M059J (cell line): ENCODE measurements around the gene DACT2. TPM values are rescaled to one million over a fixed set of nuclear protein-coding genes. Genes with fewer than 3 reads are reported as not detected.
"Not testable (repeated sequence)": the region's sequence is repeated elsewhere in the genome, so short reads cannot be mapped to it uniquely, and the experiment has no call there.

Source experiments
- DNase-seq: peaks from one replicate; pipeline ENCODE4 v3.0.0-alpha.2; 2012; ENCODE audit warnings: low read depth
- total RNA-seq: library from RNA; depleted of rRNA; stranded (reverse); fragments of >200 nt; shearing (Covaris generic); gene quantifications from 2 replicates; pipeline ENCODE4 v1.2.3, GENCODE V29; 2014

The DACT2 gene
- total RNA-seq, 1 experiment from 2014 or later = not detected

DNA sequence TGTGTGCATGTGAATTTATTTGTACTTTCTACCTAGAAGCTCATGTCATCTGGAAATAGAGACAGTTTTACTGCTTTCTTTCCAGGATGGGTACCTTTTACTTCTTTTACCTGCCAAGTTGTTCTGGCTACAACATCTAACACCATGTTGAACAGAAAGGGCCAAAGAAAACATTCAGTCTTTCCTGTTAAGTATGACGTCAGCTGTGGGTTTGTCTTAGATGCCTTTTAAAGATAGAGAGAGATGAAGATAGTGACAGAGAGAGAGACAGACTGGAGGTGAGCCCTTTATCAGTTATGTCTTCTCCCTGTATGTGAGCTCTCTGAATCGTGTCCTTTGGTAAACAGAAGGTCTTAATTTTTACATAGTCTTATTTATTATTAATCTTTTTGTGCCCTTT is 3.4 kb upstream of the DACT2 start:
- DNase-seq = peak; percentile 5

DNA sequence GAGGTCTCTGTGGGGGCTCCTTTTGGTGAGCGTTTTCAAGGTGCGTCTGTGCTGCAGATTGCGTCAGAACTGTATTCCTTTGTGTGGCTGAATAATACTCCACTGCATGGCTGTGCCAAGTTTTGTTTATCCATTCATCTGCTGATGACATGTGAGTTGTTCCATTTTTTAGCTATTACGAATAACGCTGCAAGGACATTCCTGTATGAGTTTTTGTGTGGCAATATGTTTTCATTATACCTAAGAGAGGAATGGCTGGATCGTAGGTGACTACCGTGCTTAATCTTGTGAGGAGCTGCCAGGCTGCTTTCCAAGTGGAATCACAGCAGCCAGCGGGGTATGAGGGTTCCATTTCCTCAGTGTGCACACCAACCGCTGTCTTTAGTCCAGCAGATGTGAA is 1.1 kb upstream of the DACT2 start:
- DNase-seq = peak; percentile 6

DNA sequence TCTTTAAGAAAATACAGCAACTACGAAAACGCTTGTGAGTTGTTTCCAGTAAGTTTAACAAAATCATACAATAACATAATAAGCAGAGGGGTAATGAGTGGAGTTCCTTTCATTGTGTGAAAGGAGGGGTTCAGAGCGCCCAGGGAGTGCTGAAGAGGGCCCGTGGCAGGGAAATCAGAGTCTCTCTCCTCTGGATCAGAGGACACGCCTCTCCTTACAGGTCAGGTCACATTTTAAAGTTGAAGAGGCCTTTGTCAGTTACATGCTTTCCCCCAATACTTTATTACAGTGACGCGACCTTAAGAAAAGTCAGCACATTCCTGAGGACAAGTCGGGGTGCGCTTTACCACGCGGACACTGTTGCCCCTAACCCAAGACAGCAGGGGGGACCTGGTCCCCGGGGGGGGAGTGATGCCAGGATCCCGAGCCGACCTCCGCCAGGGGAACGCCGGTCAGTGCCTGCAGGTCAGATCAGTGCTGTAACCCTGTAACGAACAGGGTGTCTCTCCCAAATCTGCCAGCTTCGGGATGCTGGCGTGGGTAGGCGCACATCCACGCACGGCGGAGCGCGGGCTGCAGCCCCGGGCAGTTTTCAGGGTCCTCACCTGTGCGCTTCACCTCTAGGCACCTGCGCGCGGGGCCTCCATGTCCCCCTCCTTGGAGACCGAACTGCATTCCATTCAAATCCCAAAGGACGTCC is 848 bp downstream of the DACT2 start:
- no peak for DNase-seq

- DNase-seq = no peak
These were observed 1.5 kb downstream of the DACT2 start for GRCh38 chr6:168318090-168318489.

- DNase-seq = no peak
These were observed 4.0 kb downstream of the DACT2 start for GRCh38 chr6:168315596-168315995.

DNA sequence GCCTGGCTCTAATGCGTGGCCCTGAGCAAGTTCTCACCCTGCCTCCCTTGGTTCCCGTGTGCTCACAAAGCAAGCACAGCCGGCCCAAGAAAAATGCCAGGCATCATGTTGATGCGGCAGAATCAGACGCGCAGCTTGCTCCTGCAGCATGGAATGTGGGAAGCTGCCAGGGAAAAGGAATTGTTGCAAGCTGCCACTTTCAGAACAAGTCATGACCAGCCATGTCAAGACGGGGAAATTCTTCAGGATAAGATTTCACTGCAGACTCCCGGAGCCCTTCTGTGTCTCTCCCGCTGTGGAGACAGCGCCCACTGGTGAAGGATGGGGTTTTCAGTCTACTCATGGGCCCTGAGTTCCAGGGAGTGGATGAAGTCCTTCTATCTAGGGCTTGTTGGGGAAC is 4.6 kb downstream of the DACT2 start:
- DNase-seq = peak; percentile 3

- DNase-seq = no peak
These were observed 5.6 kb downstream of the DACT2 start for GRCh38 chr6:168314021-168314420.

DNA sequence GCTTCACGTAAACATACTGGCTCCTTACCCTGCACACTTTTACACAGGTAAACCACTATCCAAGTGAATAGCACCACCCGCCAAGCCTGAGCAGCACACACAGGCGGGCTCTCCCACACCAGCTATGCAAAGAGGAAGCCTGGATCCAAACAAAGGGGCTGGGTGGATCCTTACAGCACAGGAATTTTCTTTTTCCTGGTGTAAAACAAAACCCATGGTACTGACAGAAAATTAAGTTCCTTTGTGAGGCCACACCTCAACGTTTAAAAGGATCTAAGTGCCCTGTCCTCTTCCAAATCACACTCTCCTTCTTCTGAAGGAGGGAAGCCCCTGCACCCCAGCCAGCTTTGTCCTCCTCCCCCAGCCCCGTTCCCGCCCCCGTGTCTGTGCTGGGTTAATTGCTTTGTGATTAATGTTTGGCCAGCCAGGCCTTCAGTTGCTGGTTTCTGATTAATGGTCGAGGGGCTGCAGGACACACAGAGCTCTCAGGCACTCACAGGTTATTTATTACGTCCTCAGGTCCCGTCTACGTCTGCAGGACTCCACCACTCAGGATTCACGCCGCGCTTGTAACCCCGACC is 6.1 kb downstream of the DACT2 start:
- no peak for DNase-seq

- DNase-seq = not testable (repeated sequence)
These were observed 7.5 kb downstream of the DACT2 start for GRCh38 chr6:168312125-168312507.

DNA sequence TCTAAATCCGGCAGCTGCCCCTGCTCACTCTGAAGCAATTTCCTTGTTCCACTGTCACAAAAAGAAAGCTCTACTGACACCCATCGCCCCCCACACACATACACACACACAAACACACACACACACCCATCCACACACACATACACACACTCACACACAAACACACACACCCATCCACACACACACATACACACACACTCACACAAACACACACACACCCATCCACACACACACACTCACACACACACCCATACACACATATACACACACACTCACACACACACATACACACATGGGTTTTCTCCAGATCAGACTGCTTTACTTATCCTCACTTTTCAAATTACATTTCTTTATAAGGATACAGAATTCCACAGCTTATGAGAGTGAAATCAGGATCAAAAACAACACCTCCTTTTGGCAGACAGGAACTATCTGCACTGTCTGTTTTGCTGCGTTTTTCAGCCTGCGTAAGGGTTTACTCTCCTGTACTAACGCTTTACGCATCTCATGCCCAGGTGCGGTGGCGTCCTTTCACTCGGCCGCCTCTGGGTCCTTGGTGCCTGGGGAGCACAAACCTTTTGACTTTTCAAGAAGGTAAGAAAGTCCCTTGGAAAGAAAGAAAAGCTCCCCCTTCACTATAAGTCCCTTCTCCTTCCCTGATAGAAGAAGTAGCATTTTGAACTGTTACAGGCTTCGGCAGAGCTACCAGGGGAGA is 8.0 kb downstream of the DACT2 start:
- DNase-seq = no peak

GRCh38 chr6:168310945-168311344 is 8.6 kb downstream of the DACT2 start:
- no peak for DNase-seq

- DNase-seq = no peak
These were observed 9.2 kb downstream of the DACT2 start for GRCh38 chr6:168310403-168310802.

DNA sequence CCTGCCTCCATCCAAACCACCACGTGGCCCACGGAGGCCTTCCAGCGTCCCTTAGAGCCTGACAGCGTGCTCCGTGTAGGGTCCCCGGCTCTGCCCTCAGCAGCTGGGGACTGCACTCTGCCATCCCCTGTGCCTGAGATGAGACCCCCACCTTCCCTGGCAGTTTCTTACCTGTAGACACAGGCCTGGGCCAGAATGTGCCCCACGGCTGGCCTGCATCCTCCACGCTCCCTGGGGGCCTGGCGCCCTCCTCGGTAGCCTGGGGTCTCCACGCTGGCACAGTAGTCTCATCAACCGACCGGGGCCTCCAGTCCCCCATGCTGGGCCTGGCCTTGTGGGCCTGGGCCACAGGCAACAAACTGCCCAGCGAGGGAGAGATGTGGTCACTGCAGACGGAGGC is 9.6 kb downstream of the DACT2 start:
- no peak for DNase-seq

- DNase-seq = no peak
These were observed 10.4 kb downstream of the DACT2 start for GRCh38 chr6:168309183-168309582.

- DNase-seq = no peak
These were observed 11.0 kb downstream of the DACT2 start for GRCh38 chr6:168308390-168309144.

GRCh38 chr6:168307695-168308021 is 11.9 kb downstream of the DACT2 start:
- no peak for DNase-seq

- DNase-seq = no peak
These were observed 12.4 kb downstream of the DACT2 start for GRCh38 chr6:168307015-168307694.

DNA sequence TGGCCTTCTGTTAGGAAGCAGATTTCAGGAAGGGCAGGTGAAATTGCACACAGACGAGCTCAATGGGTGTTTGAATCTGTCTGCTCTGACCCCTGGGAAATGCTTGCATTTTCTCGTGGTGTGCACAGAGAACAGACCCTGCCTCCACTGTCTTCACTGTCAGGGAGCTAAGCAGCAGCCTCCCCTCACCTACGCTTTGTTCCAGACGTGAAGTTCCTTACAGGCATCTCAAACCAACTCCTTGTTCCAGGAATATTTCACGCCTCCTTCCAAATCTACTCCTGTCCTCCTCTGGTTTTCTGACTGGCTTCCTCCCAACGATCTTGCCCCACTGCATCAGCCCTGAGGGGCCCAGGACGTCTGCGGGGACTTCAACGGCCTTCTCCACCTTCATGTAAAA is 13.7 kb downstream of the DACT2 start:
- no peak for DNase-seq

GRCh38 chr6:168305096-168305749 is 14.4 kb downstream of the DACT2 start:
- no peak for DNase-seq

DNA sequence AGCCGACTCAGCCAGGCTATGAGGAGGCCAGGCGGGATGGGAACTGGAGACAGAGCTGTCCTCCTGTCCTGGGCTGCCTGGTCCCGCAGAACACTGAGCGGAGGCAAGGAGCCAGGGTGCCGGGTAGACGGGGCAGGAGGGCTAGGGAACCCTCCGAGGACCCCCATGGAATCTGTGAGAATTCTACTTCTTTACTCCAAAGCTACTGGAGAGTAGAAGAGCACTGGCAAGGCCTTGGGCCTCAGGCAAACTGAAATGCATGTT is 14.9 kb downstream of the DACT2 start:
- no peak for DNase-seq

- DNase-seq = no peak
These were observed 15.4 kb downstream of the DACT2 start for GRCh38 chr6:168303982-168304751.
